Stomach smooth muscle (tissue), 2 donors: ENCODE data around the gene ASXL2.
"Not testable (repeated sequence)": the region's sequence is repeated elsewhere in the genome, so short reads cannot be mapped to it uniquely, and the experiment has no call there.

Experiments used
- H3K27ac ChIP-seq: one replicate; pipeline ENCODE4 v1.7.0; 2013; ENCODE audit warnings: mild to moderate bottlenecking, low read length, inconsistent platforms
- H3K27me3 ChIP-seq, 2 donors: one replicate each; pipeline ENCODE4 v1.7.0; 2013; ENCODE audit warnings: low read length in 2 of 2; ENCODE audit not compliant: insufficient read depth in 2 of 2, control insufficient read depth in 1 of 2
- H3K36me3 ChIP-seq, 2 donors: one replicate each; pipeline ENCODE4 v1.7.0; 2013; ENCODE audit warnings: low read length in 2 of 2; ENCODE audit not compliant: control insufficient read depth in 2 of 2, insufficient read depth in 2 of 2
- H3K4me1 ChIP-seq: one replicate; pipeline ENCODE4 v1.7.0; 2013; ENCODE audit warnings: low read length; ENCODE audit not compliant: control insufficient read depth, insufficient read depth
- H3K4me3 ChIP-seq, 2 donors: one replicate each; pipeline ENCODE4 v1.7.0; 2013; ENCODE audit warnings: low read length in 2 of 2
- H3K9ac ChIP-seq, 2 donors: one replicate each; pipeline ENCODE4 v1.7.0; 2013; ENCODE audit warnings: low read length in 2 of 2, mild to moderate bottlenecking in 1 of 2
- H3K9me3 ChIP-seq, 2 donors: one replicate each; pipeline ENCODE4 v1.7.0; 2013; ENCODE audit warnings: low read length in 2 of 2; ENCODE audit not compliant: control insufficient read depth in 2 of 2
- donor health status: healthy.
- donor health status: Pancreatic carcinoma.

ASXL2 gene

GRCh38 chr2:25878361-25879132, at the start of gene ASXL2:
Gene ASXL2 (minus strand): TSS chr2:25878487. CDS start chr2:25878222, 265 bp downstream.
- Histone ChIP-seq H3K4me1 (peaks cover 3% of the 10 kb centered on the region), H3K9me3 (no peaks in the 10 kb centered on the region), H3K4me3 (peak within 1 kb of the TSS; percentile 93 to 97), H3K27me3 (peaks cover 2 to 4% of the 10 kb centered on the region in 2 donors), H3K36me3 (peaks cover 0 to 2% of the 10 kb centered on the region in 2 donors), H3K27ac (peak within 1 kb of the TSS; percentile 91), H3K9ac (peak within 1 kb of the TSS; percentile 89 to 96)

GRCh38 chr2:25926984-25927756, 48.9 kb upstream of the ASXL2 start:
- no peak overlapping the region for H3K27ac ChIP-seq
- H3K4me1 ChIP-seq: no peaks in the 10 kb centered on the region
- H3K9ac ChIP-seq: no peak overlapping the region
- H3K4me3 ChIP-seq: no peak overlapping the region
- no peaks in the 10 kb centered on the region for H3K9me3 ChIP-seq
- peaks cover 0 to 21% of the 10 kb centered on the region in 2 donors for H3K36me3 ChIP-seq
- no peaks in the 10 kb centered on the region for H3K27me3 ChIP-seq

- no peak overlapping the region for H3K4me3 ChIP-seq
- H3K27me3 ChIP-seq: no peaks in the 10 kb centered on the region
- H3K27ac ChIP-seq: no peak overlapping the region
- no peak overlapping the region for H3K9ac ChIP-seq
- no peaks in the 10 kb centered on the region for H3K9me3 ChIP-seq
- H3K4me1 ChIP-seq: no peaks in the 10 kb centered on the region
- peaks cover 0 to 5% of the 10 kb centered on the region in 2 donors for H3K36me3 ChIP-seq
Measured at GRCh38 chr2:25922501-25922900, 44.2 kb upstream of the ASXL2 start.

- no peaks in the 10 kb centered on the region for H3K9me3 ChIP-seq
Measured at GRCh38 chr2:25920786-25921415, 42.6 kb upstream of the ASXL2 start.

GRCh38 chr2:25920336-25920735, 42.0 kb upstream of the ASXL2 start:
- H3K27me3 ChIP-seq: no peaks in the 10 kb centered on the region
- no peaks in the 10 kb centered on the region for H3K4me1 ChIP-seq
- no peak overlapping the region for H3K27ac ChIP-seq
- H3K9ac ChIP-seq: no peak overlapping the region
- no peak overlapping the region for H3K4me3 ChIP-seq
- no peaks in the 10 kb centered on the region for H3K9me3 ChIP-seq
- no peaks in the 10 kb centered on the region for H3K36me3 ChIP-seq

More at GRCh38 chr2:25920786-25921415, 42.6 kb upstream of the ASXL2 start:
- no peak overlapping the region for H3K27ac ChIP-seq
- no peak overlapping the region for H3K4me3 ChIP-seq
- no peak overlapping the region for H3K9ac ChIP-seq
- no peaks in the 10 kb centered on the region for H3K27me3 ChIP-seq
- no peaks in the 10 kb centered on the region for H3K36me3 ChIP-seq
- H3K4me1 ChIP-seq: no peaks in the 10 kb centered on the region

- no peaks in the 10 kb centered on the region for H3K9me3 ChIP-seq
- no peaks in the 10 kb centered on the region for H3K27me3 ChIP-seq
- no peak overlapping the region for H3K9ac ChIP-seq
- no peaks in the 10 kb centered on the region for H3K4me1 ChIP-seq
- no peak overlapping the region for H3K27ac ChIP-seq
- H3K36me3 ChIP-seq: no peaks in the 10 kb centered on the region
- H3K4me3 ChIP-seq: no peak overlapping the region
Measured at GRCh38 chr2:25917832-25918231, 39.5 kb upstream of the ASXL2 start.

GRCh38 chr2:25917411-25917810, 39.1 kb upstream of the ASXL2 start:
- not testable (repeated sequence) for H3K27ac ChIP-seq

GRCh38 chr2:25915944-25916772, 37.9 kb upstream of the ASXL2 start:
- not testable (repeated sequence) for H3K36me3 ChIP-seq, H3K27ac ChIP-seq, H3K9ac ChIP-seq, H3K4me1 ChIP-seq, H3K9me3 ChIP-seq, H3K4me3 ChIP-seq, H3K27me3 ChIP-seq

More at GRCh38 chr2:25917411-25917810, 39.1 kb upstream of the ASXL2 start:
- not testable (repeated sequence) for H3K9ac ChIP-seq, H3K36me3 ChIP-seq, H3K9me3 ChIP-seq, H3K4me1 ChIP-seq, H3K27me3 ChIP-seq, H3K4me3 ChIP-seq

GRCh38 chr2:25915411-25915810, 37.1 kb upstream of the ASXL2 start:
- not testable (repeated sequence) for H3K27ac ChIP-seq, H3K36me3 ChIP-seq, H3K4me1 ChIP-seq, H3K4me3 ChIP-seq, H3K9ac ChIP-seq, H3K27me3 ChIP-seq, H3K9me3 ChIP-seq

GRCh38 chr2:25913696-25913973, 35.3 kb upstream of the ASXL2 start:
- not testable (repeated sequence) for H3K4me1 ChIP-seq, H3K9ac ChIP-seq, H3K4me3 ChIP-seq, H3K27ac ChIP-seq, H3K27me3 ChIP-seq, H3K9me3 ChIP-seq, H3K36me3 ChIP-seq
